HG02678 (cell line): ENCODE measurements around the gene GXYLT2.
A peak's percentile ranks its signal among the peaks of the same experiment; 100 is the strongest.
"Not testable (repeated sequence)": the region's sequence is repeated elsewhere in the genome, so short reads cannot be mapped to it uniquely, and the experiment has no call there.

ENCODE experiments used
- ATAC-seq: cut with Tn5 transposase; IDR thresholded peaks from one replicate; pipeline ENCODE4 v1.9.1; 2021; ENCODE audit warnings: mild to moderate bottlenecking, moderate library complexity; ENCODE audit not compliant: unreplicated experiment

Gene GXYLT2

GRCh38 chr3:72972706-72973030, 84.8 kb downstream of the GXYLT2 start:
- no peak for ATAC-seq

DNA sequence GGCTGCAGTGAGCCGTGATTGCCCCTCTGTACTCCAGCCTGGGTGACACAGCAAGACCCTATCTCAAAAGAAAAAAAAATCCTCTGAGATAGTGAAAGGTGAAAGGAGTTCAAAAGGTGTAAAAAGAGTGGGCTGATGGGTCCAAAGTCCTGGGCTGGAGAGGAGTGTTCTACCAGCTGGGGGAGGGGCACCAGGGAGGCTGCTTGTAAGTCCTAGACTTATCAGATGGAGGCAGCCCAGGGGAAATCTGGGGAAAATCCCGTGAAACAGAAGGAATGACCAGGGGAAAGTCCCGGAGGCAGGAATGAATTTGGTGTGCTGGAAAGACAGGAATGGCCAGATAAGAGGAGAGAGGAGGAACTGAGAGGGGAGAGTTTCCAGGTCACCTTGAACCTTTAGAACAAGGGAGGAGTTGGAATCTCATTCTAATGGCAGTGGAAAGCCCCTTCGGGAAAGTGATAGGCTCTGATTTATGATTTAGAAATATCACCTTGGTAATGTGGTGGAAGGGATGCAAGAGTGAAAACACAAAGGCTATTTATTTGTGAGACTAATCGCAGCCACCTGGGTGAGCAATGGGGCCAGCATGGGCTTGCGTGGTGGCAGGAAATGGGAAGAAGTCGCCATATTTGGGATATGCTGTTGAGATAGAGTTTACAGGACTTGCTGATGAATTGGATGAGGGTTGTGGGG, 85.3 kb downstream of the GXYLT2 start:
- ATAC-seq: no peak

- ATAC-seq: no peak
Observed at GRCh38 chr3:72973786-72974185, 85.9 kb downstream of the GXYLT2 start.

DNA sequence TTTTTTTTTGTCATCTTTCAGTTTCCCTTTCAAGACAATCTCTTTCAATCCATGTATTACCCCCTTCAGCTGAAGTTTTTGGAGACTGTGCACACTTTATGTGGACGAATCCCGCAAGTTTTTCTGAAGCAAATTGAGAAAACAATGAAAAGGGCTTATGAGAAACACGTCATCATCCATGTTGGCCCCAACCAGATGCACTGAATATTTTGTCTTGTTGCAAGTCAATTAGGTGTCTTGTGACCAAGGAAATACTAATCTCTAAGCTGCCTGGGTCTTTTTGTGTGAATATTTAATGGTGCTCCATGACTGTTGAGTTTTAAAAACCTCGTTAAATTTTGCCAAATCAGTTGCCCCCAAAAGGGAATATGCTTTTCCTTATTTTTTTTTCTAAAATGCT, 87.1 kb downstream of the GXYLT2 start:
- ATAC-seq: no peak

GRCh38 chr3:72976281-72976741, 88.5 kb downstream of the GXYLT2 start:
- no peak for ATAC-seq

GRCh38 chr3:72977060-72977808, 89.4 kb downstream of the GXYLT2 start:
- no peak for ATAC-seq

DNA sequence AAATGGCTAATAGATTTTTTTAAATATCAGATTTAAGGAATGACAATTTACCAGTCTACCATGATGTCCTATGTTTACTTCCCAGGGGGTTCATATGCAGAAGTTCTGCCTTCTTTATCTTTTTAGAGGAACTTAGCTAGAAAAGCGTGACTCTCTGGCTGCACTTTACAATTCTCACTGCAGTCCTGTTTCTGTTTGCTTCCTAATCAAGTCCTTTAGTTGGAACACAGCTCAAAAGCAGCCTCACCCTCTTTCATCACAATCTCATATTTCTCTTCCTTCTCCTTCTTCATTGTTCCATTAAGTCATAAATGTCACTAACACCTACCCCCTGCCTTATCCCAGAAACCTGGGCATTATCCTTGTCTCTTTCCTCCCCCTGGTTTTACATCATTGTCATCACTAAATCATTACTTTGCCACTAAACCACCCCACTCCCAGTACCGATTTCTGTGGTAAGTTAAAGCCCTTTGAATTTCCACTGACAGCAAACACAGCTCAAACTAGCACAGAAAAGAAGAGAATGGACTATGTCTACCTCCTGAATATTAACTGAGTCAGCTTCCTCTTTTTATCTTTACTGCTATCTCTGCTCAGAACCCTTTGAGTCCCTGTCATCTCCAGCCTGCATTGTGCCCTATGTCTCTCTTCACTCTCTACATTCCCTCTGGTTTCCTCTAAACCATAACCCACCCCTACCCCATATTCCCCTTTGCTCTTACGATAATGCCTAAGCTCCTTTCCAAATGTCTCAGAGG, 94.9 kb downstream of the GXYLT2 start:
- no peak for ATAC-seq

DNA sequence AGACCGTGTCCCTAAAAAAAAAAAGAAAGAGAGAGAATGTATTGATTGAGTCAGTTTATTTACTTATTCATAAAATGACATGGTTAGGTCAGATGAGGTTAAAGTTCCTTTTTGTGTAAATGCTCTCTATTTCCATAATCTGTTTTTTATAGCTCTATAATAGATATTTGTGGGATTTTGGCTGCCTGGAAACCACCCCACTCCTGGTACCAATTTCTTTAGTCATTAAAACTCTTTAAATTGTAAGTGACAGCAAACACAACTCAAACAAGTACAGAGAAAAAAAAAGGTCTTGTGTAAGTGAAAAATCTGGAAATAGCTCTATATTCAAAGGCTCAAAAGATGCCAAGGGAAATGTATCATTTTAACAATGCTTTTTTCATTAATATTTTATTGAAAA, 97.7 kb downstream of the GXYLT2 start:
- ATAC-seq: no peak

DNA sequence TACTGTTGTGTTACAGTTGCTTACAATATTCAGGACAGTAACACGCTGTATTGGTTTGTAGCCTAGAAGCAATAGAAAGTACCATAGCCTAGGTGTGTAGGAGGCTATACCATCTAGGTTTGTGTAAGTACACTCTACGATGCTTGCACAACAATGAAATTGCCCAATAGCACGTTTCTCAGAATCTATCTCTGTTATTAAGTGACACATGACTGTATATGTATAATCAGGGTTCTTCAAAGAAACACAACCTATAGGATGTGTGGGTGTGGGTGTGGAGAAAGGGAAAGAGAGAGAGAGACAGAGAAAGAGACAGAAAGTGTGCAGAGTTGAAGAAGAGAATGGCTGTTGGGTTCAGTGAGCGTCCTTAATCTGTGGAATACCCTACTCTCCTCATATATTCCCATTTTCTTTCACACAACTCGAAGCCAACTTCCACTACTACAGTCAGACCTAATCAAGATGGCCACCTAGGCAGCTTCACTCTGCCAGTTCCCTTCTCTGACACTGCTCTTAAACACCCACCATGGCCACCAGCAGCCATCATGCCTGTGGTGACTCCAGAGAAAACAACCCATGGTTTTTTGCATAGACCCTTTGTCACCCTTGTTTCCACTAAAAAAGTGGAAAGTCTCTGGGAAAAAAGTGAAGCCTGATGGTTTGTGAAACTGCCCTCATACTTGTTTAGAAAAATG, 103.0 kb downstream of the GXYLT2 start:
- ATAC-seq: no peak

GRCh38 chr3:72991522-72991921, 103.7 kb downstream of the GXYLT2 start:
- ATAC-seq: no peak

DNA sequence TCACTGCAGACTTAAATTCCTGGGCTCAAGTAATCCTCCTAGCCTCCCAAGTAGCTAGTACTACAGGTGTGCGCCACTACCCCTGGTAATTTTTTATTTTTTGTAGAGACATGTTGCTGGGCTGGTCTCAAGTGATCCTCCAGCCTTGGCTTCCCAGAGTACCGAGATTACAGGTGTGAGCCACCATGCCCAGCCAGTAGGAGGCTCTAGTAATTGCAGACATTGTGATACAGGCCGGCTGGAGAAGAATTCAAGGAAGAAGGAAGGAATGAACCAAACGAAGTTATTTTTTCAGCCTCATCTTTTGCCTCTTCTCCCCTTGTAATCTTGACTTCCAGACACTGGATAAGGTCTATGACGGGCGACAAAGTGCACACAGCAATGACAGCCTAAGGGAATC, 105.5 kb downstream of the GXYLT2 start:
- no peak for ATAC-seq

GRCh38 chr3:72995337-72995736, 107.5 kb downstream of the GXYLT2 start:
- no peak for ATAC-seq

GRCh38 chr3:72996121-72996472, 108.3 kb downstream of the GXYLT2 start:
- no peak for ATAC-seq

- ATAC-seq: peak; percentile 91
Observed at GRCh38 chr3:72996473-72997333, 108.9 kb downstream of the GXYLT2 start, which contains the start of gene PPP4R2. PPP4R2 (plus strand) TSS chr3:72996811; CDS start chr3:72997038, 227 bp downstream.

DNA sequence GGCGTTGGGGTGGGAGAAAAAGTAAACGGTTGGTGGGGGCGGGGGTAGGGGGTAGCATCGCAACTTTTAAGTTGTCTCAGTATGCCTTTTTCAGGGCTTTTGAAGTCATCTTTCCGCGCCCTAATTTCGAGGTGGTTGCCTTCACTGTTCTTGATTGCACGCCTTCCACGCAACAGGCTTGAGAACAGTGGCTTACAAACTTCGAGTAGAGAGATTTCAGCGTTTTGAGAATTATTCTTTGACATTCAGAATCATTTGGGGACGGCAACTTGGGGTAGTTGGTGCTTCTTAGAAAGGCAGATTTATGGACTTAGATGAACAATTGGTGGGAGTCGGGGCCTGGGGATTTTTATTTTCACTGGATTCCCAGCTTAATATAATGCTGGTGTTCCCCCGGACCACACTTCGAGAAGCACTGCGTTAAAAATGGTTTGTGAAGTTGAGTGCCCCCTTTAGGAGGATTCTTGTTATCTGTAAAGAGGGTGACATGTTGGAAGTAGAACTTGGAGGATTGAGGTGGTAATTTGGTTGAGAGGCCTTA, 109.6 kb downstream of the GXYLT2 start:
- peak; percentile 31 for ATAC-seq

- no peak for ATAC-seq
Observed at GRCh38 chr3:72998466-72998865, 110.6 kb downstream of the GXYLT2 start.

DNA sequence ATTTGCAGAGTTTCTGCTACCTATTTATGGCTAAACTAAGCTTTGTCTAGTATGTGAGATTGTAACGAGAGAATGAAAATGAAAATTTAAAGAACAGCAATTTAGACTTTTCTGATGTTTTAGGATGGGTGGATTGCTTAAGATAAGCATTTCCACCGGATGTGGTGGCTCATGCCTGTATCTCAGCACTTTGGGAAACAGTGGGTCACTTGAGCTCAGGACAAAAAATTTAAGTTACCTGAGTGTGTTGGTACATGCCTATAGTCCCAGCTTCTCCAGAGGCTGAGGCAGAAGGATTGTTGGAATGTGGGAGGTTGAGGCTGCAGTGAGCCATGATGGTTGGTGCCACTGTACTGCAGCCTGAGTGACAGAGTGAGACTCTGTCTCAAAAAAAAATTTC, 112.1 kb downstream of the GXYLT2 start:
- ATAC-seq: no peak

DNA sequence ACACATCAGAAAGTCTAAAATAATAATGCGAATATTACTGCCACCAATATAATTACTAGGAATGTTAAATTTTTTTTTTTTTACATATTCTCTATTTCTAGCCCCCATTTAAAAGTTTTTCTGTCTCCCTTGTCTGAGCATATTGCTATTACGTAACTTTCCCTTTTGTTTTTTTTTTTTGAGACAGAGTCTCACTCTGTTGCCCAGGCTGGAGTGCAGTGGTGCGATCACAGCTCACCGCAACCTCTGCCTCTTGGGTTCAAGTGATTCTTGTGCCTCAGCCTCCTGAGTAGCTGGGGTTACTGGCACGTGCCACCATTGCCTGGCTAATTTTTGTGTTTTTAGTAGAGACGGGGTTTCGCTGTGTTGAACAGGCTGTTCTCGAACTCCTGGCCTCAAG, 115.2 kb downstream of the GXYLT2 start:
- not testable (repeated sequence) for ATAC-seq

GRCh38 chr3:73004316-73004715, 116.5 kb downstream of the GXYLT2 start:
- no peak for ATAC-seq
